Measurements from ENCODE around the gene CCDC134.

- no peak for TF ChIP-seq JUND (IDR thresholded peaks at IDR 0.05)
- TF ChIP-seq CTCF (IDR thresholded peaks at IDR 0.05): no peak
- no peak for TF ChIP-seq NRF1 (IDR thresholded peaks at IDR 0.05; ENCODE audit: low read depth, low read length)
- TF ChIP-seq POLR2AphosphoS5 (IDR thresholded peaks at IDR 0.05; ENCODE audit: low read depth, low read length): no peak
- no peak for TF ChIP-seq EZH2phosphoT487 (IDR thresholded peaks at IDR 0.05; ENCODE audit: borderline replicate concordance, low read depth)
- no peak for TF ChIP-seq RAD21 (IDR thresholded peaks at IDR 0.05; ENCODE audit: low read length)
- TF ChIP-seq, protein P1, sequence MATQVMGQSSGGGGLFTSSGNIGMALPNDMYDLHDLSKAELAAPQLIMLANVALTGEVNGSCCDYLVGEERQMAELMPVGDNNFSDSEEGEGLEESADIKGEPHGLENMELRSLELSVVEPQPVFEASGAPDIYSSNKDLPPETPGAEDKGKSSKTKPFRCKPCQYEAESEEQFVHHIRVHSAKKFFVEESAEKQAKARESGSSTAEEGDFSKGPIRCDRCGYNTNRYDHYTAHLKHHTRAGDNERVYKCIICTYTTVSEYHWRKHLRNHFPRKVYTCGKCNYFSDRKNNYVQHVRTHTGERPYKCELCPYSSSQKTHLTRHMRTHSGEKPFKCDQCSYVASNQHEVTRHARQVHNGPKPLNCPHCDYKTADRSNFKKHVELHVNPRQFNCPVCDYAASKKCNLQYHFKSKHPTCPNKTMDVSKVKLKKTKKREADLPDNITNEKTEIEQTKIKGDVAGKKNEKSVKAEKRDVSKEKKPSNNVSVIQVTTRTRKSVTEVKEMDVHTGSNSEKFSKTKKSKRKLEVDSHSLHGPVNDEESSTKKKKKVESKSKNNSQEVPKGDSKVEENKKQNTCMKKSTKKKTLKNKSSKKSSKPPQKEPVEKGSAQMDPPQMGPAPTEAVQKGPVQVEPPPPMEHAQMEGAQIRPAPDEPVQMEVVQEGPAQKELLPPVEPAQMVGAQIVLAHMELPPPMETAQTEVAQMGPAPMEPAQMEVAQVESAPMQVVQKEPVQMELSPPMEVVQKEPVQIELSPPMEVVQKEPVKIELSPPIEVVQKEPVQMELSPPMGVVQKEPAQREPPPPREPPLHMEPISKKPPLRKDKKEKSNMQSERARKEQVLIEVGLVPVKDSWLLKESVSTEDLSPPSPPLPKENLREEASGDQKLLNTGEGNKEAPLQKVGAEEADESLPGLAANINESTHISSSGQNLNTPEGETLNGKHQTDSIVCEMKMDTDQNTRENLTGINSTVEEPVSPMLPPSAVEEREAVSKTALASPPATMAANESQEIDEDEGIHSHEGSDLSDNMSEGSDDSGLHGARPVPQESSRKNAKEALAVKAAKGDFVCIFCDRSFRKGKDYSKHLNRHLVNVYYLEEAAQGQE (IDR thresholded peaks at IDR 0.05; ENCODE audit: low read depth, low read length): no peak
- TF ChIP-seq, protein P2, sequence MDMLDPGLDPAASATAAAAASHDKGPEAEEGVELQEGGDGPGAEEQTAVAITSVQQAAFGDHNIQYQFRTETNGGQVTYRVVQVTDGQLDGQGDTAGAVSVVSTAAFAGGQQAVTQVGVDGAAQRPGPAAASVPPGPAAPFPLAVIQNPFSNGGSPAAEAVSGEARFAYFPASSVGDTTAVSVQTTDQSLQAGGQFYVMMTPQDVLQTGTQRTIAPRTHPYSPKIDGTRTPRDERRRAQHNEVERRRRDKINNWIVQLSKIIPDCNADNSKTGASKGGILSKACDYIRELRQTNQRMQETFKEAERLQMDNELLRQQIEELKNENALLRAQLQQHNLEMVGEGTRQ (IDR thresholded peaks at IDR 0.05; ENCODE audit: borderline replicate concordance, low read depth, low read length): no peak
- TF ChIP-seq SMC3 (IDR thresholded peaks at IDR 0.05; ENCODE audit: low read depth, low read length): no peak
- no peak for TF ChIP-seq MAX (IDR thresholded peaks at IDR 0.05; ENCODE audit: low read depth)
- TF ChIP-seq RFX5 (IDR thresholded peaks at IDR 0.05; ENCODE audit: low read length): no peak
Measured at GRCh38 chr22:41766476-41766875, 34.0 kb upstream of the CCDC134 start.
